Measurements from ENCODE around the gene KCNH8. TPM values are rescaled to one million over a fixed set of nuclear protein-coding genes. Genes with fewer than 3 reads are reported as not detected.

Gene KCNH8
- total and polyA plus RNA-seq, 10 of the 15 experiments (the other 5 are each of a cell fraction or from before 2014, with no cell fraction given), result under 0.01 to 0.18 (median 0.07) TPM; not detected in 2

DNA sequence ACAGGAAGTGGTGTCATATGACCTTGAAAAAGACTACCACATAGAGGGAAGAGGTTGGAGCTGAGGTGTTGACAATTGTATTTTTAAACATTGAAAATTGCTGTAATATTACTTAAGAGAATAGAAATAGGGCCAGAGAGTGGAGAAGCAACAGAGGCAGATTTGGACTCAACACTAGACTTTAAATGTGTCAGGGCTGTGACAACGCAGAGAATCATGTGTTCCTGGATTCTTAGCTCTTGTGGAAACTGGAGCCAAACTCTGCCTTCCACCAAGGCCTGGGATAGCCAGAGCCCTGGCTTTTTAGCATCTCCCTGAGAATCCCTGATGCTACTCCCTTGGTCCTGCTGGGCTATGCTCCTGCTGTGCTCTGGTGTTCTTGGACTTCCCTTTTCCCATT, 277.5 kb downstream of the KCNH8 start:
- no peak for DNase-seq (ENCODE audit: low read depth, low spot score)
- Histone ChIP-seq H3K79me2 (ENCODE audit: control insufficient read depth, insufficient read depth, low read length) (no peaks in the 10 kb centered on the region), H2AFZ (ENCODE audit: control insufficient read depth, low read depth, low read length) (no peak overlapping the region), H3K9me3 (replicated peaks; ENCODE audit: control insufficient read depth, insufficient read depth, low read length) (no peaks in the 10 kb centered on the region), H3K27ac (ENCODE audit: control insufficient read depth, insufficient read depth) (no peak overlapping the region), H3K4me3 (no peak overlapping the region), H3K36me3 (ENCODE audit: control insufficient read depth in 2 of 2, insufficient read depth in 2 of 2, low read length in 1 of 2) (no peaks in the 10 kb centered on the region), H3K9ac (ENCODE audit: control insufficient read depth, insufficient read depth, low read length) (no peak overlapping the region), H3K27me3 (replicated peaks in 1 of 2; ENCODE audit: control insufficient read depth in 2 of 2, insufficient read depth in 2 of 2, low read length in 1 of 2) (no peaks in the 10 kb centered on the region), H3K4me1 (ENCODE audit: control insufficient read depth, insufficient read depth, low read length) (no peaks in the 10 kb centered on the region), H4K20me1 (ENCODE audit: control insufficient read depth, insufficient read depth) (no peaks in the 10 kb centered on the region), H3K4me2 (ENCODE audit: control insufficient read depth, insufficient read depth) (no peak overlapping the region)
- ChIA-PET RAD21 (ENCODE audit: unreplicated experiment) (no interaction called here), SMC1A (ENCODE audit: uncharacterized antibody, unreplicated experiment) (no interaction called here), POLR2A (no interaction called here), CTCF (no interaction called here)
- WGBS (ENCODE audit: insufficient coverage, insufficient replicate concordance, low lambda C conversion rate, missing lambda C conversion rate), result 57% methylated on average over 1 of the region's 1 CpG
- TF ChIP-seq, protein P1, sequence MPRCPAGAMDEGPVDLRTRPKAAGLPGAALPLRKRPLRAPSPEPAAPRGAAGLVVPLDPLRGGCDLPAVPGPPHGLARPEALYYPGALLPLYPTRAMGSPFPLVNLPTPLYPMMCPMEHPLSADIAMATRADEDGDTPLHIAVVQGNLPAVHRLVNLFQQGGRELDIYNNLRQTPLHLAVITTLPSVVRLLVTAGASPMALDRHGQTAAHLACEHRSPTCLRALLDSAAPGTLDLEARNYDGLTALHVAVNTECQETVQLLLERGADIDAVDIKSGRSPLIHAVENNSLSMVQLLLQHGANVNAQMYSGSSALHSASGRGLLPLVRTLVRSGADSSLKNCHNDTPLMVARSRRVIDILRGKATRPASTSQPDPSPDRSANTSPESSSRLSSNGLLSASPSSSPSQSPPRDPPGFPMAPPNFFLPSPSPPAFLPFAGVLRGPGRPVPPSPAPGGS (IDR thresholded peaks at IDR 0.05; ENCODE audit: borderline replicate concordance, insufficient read depth, low read depth, low read length, poor library complexity, severe bottlenecking), result no peak
- TF ChIP-seq POU2F2 (IDR thresholded peaks at IDR 0.05; ENCODE audit: borderline replicate concordance, low read depth, low read length), result no peak
- TF ChIP-seq, protein P2, sequence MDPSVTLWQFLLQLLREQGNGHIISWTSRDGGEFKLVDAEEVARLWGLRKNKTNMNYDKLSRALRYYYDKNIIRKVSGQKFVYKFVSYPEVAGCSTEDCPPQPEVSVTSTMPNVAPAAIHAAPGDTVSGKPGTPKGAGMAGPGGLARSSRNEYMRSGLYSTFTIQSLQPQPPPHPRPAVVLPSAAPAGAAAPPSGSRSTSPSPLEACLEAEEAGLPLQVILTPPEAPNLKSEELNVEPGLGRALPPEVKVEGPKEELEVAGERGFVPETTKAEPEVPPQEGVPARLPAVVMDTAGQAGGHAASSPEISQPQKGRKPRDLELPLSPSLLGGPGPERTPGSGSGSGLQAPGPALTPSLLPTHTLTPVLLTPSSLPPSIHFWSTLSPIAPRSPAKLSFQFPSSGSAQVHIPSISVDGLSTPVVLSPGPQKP (IDR thresholded peaks at IDR 0.05; ENCODE audit: low read depth, low read length), result no peak
- no peak for TF ChIP-seq CREM (IDR thresholded peaks at IDR 0.05; ENCODE audit: low read depth)
- TF ChIP-seq, protein P3, sequence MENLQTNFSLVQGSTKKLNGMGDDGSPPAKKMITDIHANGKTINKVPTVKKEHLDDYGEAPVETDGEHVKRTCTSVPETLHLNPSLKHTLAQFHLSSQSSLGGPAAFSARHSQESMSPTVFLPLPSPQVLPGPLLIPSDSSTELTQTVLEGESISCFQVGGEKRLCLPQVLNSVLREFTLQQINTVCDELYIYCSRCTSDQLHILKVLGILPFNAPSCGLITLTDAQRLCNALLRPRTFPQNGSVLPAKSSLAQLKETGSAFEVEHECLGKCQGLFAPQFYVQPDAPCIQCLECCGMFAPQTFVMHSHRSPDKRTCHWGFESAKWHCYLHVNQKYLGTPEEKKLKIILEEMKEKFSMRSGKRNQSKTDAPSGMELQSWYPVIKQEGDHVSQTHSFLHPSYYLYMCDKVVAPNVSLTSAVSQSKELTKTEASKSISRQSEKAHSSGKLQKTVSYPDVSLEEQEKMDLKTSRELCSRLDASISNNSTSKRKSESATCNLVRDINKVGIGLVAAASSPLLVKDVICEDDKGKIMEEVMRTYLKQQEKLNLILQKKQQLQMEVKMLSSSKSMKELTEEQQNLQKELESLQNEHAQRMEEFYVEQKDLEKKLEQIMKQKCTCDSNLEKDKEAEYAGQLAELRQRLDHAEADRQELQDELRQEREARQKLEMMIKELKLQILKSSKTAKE (IDR thresholded peaks at IDR 0.05; ENCODE audit: low read depth, poor library complexity, severe bottlenecking), result no peak
- TF ChIP-seq MTA3 (IDR thresholded peaks at IDR 0.05; ENCODE audit: borderline replicate concordance, low read length), result no peak
- TF ChIP-seq SREBF2 (IDR thresholded peaks at IDR 0.05; ENCODE audit: low read length), result no peak
- TF ChIP-seq JUND (IDR thresholded peaks at IDR 0.05; ENCODE audit: low read depth, low read length), result no peak
- no peak for TF ChIP-seq FOXM1 (IDR thresholded peaks at IDR 0.05; ENCODE audit: low read depth, low read length)
- in situ Hi-C loops (cut with MboI), result no loop called here
- intact Hi-C loops (cut with micrococcal nuclease; ENCODE audit: unreplicated experiment), result no loop called here
- BruUV-seq (replicated peaks), result no TSS peak
- no peak for FAIRE-seq
- no peak for ATAC-seq
